NCI-H2171 (cell line): Measurements from ENCODE around the gene VAMP5.

Source experiments
- DNase-seq: peaks from one replicate; lab custom pipeline; 2025; lab: John Stamatoyannopoulos, UW

VAMP5 gene

DNA sequence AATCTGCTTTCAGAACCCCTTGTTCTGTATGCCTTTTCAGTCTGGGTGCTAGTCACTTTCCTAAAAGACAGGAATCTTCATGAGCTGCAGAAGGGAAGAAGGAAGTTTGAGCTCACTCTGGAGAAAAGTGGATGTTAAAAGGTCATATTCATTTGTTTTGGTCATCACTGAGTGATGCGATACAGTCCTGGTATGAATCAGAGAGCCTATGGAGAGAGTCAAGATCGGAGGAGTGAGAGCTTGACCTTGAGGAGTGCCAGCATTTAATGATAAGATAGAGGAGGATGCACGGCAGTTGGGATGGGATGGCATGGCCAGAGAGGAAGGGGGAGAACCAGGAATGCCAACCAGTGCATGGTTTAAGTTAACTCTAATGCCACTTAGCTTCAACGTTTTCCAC lies 51.4 kb downstream of the VAMP5 start:
- DNase-seq = no peak

DNA sequence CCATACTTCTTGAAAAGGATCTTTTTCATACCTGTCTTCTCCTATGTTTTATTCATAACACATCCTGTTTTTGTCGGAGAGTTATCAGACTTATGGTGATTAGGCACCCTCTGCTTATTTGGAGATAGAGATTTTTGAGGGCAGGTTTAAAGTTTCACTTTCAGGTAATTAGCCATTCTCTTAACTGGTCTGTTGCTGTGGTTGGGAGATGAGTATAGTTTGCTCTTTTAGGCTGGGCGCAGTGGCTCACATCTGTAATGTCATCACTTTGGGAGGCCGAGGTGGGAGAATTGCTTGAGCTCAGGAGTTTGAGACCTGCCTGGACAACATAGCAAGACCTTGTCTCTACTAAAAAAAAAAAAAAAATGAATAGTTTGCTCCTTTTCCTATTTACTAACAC lies 58.5 kb downstream of the VAMP5 start:
- no peak for DNase-seq
